B cell (primary cell): Measurements from ENCODE around the gene EXOC4. TPM values are rescaled to one million over a fixed set of nuclear protein-coding genes. Genes with fewer than 3 reads are reported as not detected.

Experiments used
- ATAC-seq: fragments of 200-7000 bp; cut with Tn5 transposase; one replicate; pipeline ENCODE4 v1.10.0; 2021; ENCODE audit warnings: low read depth, mild to moderate bottlenecking, moderate number of reproducible peaks, moderate library complexity
- CTCF ChIA-PET: fragments of 350-600 bp; sonication (Branson Sonifier 250); formaldehyde crosslinking; loops from one replicate; lab custom pipeline; 2021; ENCODE audit warnings: antibody characterized with exemption, inconsistent platforms; lab: Charles Lee
- POLR2A ChIA-PET: fragments of 350-600 bp; sonication (Branson Sonifier 250); formaldehyde crosslinking; loops from one replicate; lab custom pipeline; 2021; ENCODE audit warnings: antibody characterized with exemption; lab: Charles Lee
- DNase-seq: peaks from one replicate; pipeline ENCODE4 v3.0.0; 2013
- H2AFZ ChIP-seq: 2 replicates; pipeline ENCODE4 v1.6.1; 2012; ENCODE audit warnings: mild to moderate bottlenecking, low read depth, low read length; ENCODE audit not compliant: insufficient read depth, poor library complexity, severe bottlenecking
- H3K27ac ChIP-seq, 2 donors: 1 replicate in 1 of 2; 2 replicates in 1 of 2; pipeline ENCODE4 v1.5.1; 2012 to 2013; ENCODE audit warnings: low read length in 2 of 2, mild to moderate bottlenecking in 2 of 2, moderate library complexity in 1 of 2
- H3K27me3 ChIP-seq, 4 experiments: fragments of 200-600 bp in 1 of 4; sonication (generic) in 1 of 4; replicated peaks in 1 of 4; 1 replicate in 2 of 4; 2 replicates in 2 of 4; pipeline versions ENCODE4 v1.6.1 to v1.7.0; 2013 to 2016; ENCODE audit warnings: low read length in 3 of 4, mild to moderate bottlenecking in 2 of 4, mixed read lengths in 1 of 4, moderate library complexity in 1 of 4; ENCODE audit not compliant: insufficient read depth in 4 of 4, control insufficient read depth in 3 of 4; ENCODE audit errors: control extremely low read depth in 1 of 4
- H3K36me3 ChIP-seq, 2 experiments: replicated peaks in 1 of 2; 1 replicate in 1 of 2; 2 replicates in 1 of 2; pipeline versions ENCODE4 v1.6.1 to v1.7.1; 2013; ENCODE audit warnings: low read length in 1 of 2; ENCODE audit not compliant: insufficient read depth in 2 of 2, control insufficient read depth in 1 of 2; ENCODE audit errors: control extremely low read depth in 1 of 2, extremely low read depth in 1 of 2
- H3K4me1 ChIP-seq, 2 donors: fragments of 200-600 bp in 1 of 2; sonication (generic) in 1 of 2; 1 replicate in 1 of 2; 2 replicates in 1 of 2; pipeline versions ENCODE4 v1.5.1 to v1.6.1; 2013 to 2017; ENCODE audit warnings: low read length in 2 of 2; ENCODE audit not compliant: control insufficient read depth in 2 of 2, insufficient read depth in 2 of 2
- H3K4me2 ChIP-seq: replicated peaks from 2 replicates; pipeline ENCODE3; 2012; ENCODE audit warnings: mild to moderate bottlenecking, low read depth, low read length; ENCODE audit not compliant: poor library complexity, severe bottlenecking
- H3K4me3 ChIP-seq, 5 experiments: fragments of 200-600 bp in 1 of 5; sonication (generic) in 1 of 5; 1 replicate in 3 of 5; 2 replicates in 2 of 5; pipeline versions ENCODE4 v1.5.1 to v1.7.0; 2011 to 2016; ENCODE audit warnings: low read length in 4 of 5, mild to moderate bottlenecking in 4 of 5, low read depth in 2 of 5, control low read depth in 1 of 5, moderate library complexity in 1 of 5; ENCODE audit not compliant: insufficient read depth in 1 of 5; ENCODE audit errors: control extremely low read depth in 1 of 5, extremely low read depth in 1 of 5
- H3K79me2 ChIP-seq: fragments of 200-600 bp; sonication (generic); one replicate; pipeline ENCODE4 v1.6.0; 2016; ENCODE audit warnings: low read length; ENCODE audit not compliant: control insufficient read depth, insufficient read depth
- H3K9ac ChIP-seq: fragments of 200-600 bp; sonication (generic); 2 replicates; pipeline ENCODE4 v1.6.1; 2017; ENCODE audit warnings: mild to moderate bottlenecking, low read length, moderate library complexity
- H3K9me3 ChIP-seq, 3 donors: one replicate each; pipeline versions ENCODE4 v1.6.1 to v1.7.1; 2013; ENCODE audit warnings: low read length in 2 of 3; ENCODE audit not compliant: control insufficient read depth in 2 of 3, insufficient read depth in 1 of 3; ENCODE audit errors: control extremely low read depth in 1 of 3
- H4K20me1 ChIP-seq: 2 replicates; pipeline ENCODE4 v1.6.0; 2012; ENCODE audit warnings: mild to moderate bottlenecking, low read length; ENCODE audit not compliant: insufficient read depth, control insufficient read depth, poor library complexity, severe bottlenecking
- H3K27ac Mint-ChIP-seq: one replicate; pipeline ENCODE4 v1.8.0; 2021; ENCODE audit warnings: mixed read lengths
- H3K27me3 Mint-ChIP-seq: one replicate; pipeline ENCODE4 v1.8.0; 2021; ENCODE audit warnings: mixed read lengths
- H3K4me1 Mint-ChIP-seq: one replicate; pipeline ENCODE4 v1.8.0; 2021; ENCODE audit warnings: mixed read lengths
- H3K4me3 Mint-ChIP-seq: one replicate; pipeline ENCODE4 v1.8.0; 2021; ENCODE audit warnings: mixed read lengths
- H3K9me3 Mint-ChIP-seq: one replicate; pipeline ENCODE4 v1.8.0; 2022; ENCODE audit warnings: mixed read lengths; ENCODE audit not compliant: insufficient read depth
- EZH2 ChIP-seq: IDR thresholded peaks from 2 replicates; pipeline ENCODE4 v1.6.1; 2012; ENCODE audit warnings: borderline replicate concordance, low read depth, mild to moderate bottlenecking, moderate library complexity, low read length; ENCODE audit not compliant: insufficient read depth, poor library complexity, severe bottlenecking
- WGBS: methylation state at CpG from one replicate; pipeline ENCODE4 v1.1.5; 2013; ENCODE audit warnings: missing lambda C conversion rate; ENCODE audit not compliant: insufficient coverage; 5-methylcytosine and 5-hydroxymethylcytosine counted together
- intact Hi-C: fragments of 100-400 bp; cut with micrococcal nuclease; formaldehyde crosslinking; loops from one replicate; pipeline ENCODE4 v1.10.0; 2022
- polyA plus RNA-seq: library from polyadenylated mRNA; depleted of rRNA; stranded (reverse); fragments of >200 nt; gene quantifications from 2 replicates; pipeline ENCODE4 v1.2.3, GENCODE V29; 2012
- total RNA-seq, 2 donors: library from RNA; stranded (reverse); fragments of 120-200 nt in 1 of 2; gene quantifications; 1 replicate in 1 of 2; 2 replicates in 1 of 2; pipeline versions ENCODE4 v1.2.3 to v1.2.4, GENCODE V29; 2013 to 2022
- TF ChIP-seq, protein P1 (sequence below): fragments of 200-600 bp; IDR thresholded peaks from one replicate; pipeline ENCODE4 v1.8.0; 2022; ENCODE audit warnings: antibody characterized with exemption, mild to moderate bottlenecking

The EXOC4 gene
- total and polyA plus RNA-seq, 2 donors (not counting 1 experiment from before 2014, with no cell fraction given) = 16.7 to 135 TPM

DNA sequence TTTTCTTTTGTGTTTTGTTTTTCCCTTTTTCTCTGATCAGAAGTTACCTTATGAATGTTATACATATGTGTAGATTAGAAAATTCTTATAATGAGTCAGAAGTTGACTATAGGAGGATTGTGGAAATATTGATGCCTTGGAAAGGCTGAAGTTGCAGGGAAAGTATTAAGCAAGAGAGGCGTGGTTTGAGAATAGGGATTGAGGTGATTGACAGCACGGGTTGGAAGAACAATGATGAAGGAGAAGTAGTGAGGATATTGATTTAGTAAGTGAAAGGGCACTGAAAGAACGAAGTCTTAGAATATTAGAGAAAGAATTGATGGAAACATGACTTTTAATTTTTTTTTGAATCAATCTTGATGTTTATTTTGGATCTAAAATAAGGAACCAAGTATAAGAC lies 176.0 kb downstream of the EXOC4 start:
- no peaks in the 10 kb centered on the region for H3K9me3 Mint-ChIP-seq
- 100% methylated on average over 2 of the region's 3 CpGs for WGBS
- Histone ChIP-seq H3K27ac (no peak overlapping the region), H3K4me3 (no peak overlapping the region), H3K9ac (no peak overlapping the region), H3K36me3 (peaks cover 0 to 4% of the 10 kb centered on the region in 2 experiments), H3K79me2 (no peaks in the 10 kb centered on the region), H3K4me2 (no peak overlapping the region), H4K20me1 (no peaks in the 10 kb centered on the region), H3K4me1 (no peaks in the 10 kb centered on the region), H3K27me3 (no peaks in the 10 kb centered on the region), H3K9me3 (peaks cover 0 to 2% (median 0%) of the 10 kb centered on the region in 3 donors), H2AFZ (no peak overlapping the region)
- no peak for ATAC-seq
- H3K27ac Mint-ChIP-seq = no peak overlapping the region
- no peak for TF ChIP-seq EZH2
- TF ChIP-seq, protein P1, sequence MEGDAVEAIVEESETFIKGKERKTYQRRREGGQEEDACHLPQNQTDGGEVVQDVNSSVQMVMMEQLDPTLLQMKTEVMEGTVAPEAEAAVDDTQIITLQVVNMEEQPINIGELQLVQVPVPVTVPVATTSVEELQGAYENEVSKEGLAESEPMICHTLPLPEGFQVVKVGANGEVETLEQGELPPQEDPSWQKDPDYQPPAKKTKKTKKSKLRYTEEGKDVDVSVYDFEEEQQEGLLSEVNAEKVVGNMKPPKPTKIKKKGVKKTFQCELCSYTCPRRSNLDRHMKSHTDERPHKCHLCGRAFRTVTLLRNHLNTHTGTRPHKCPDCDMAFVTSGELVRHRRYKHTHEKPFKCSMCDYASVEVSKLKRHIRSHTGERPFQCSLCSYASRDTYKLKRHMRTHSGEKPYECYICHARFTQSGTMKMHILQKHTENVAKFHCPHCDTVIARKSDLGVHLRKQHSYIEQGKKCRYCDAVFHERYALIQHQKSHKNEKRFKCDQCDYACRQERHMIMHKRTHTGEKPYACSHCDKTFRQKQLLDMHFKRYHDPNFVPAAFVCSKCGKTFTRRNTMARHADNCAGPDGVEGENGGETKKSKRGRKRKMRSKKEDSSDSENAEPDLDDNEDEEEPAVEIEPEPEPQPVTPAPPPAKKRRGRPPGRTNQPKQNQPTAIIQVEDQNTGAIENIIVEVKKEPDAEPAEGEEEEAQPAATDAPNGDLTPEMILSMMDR = no peak
- ChIA-PET CTCF (no interaction called here), POLR2A (no interaction called here)
- H3K4me1 Mint-ChIP-seq = no peaks in the 10 kb centered on the region
- no peaks in the 10 kb centered on the region for H3K27me3 Mint-ChIP-seq
- intact Hi-C loops = no loop called here
- no peak for DNase-seq
- H3K4me3 Mint-ChIP-seq = no peak overlapping the region

DNA sequence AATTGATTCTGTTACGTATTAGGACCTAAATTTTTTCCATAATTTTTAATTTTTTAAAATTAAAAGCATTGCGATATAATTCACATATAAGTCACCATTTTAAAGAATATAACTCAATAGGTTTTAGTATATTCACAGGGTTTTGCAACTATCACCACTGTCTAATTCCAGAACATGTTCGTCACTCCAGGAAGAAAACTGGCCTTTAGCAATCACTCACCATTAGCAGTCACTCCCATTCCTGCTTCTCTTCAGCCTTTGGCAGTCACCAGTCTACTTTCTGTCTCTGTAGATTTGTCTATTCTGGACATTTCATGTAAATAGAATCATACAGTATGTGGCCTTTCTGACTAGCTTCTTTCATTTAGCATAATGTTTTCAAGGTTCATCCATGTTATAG lies 176.5 kb downstream of the EXOC4 start:
- WGBS = no CpG with 5 or more reads among the region's 3 CpGs
- Histone ChIP-seq H3K27ac (no peak overlapping the region), H3K4me2 (no peak overlapping the region), H3K4me1 (no peaks in the 10 kb centered on the region), H2AFZ (no peak overlapping the region), H3K4me3 (no peak overlapping the region), H3K79me2 (no peaks in the 10 kb centered on the region), H4K20me1 (no peaks in the 10 kb centered on the region), H3K36me3 (peaks cover 0 to 4% of the 10 kb centered on the region in 2 experiments), H3K9me3 (no peaks in the 10 kb centered on the region), H3K9ac (no peak overlapping the region), H3K27me3 (no peaks in the 10 kb centered on the region)
- H3K9me3 Mint-ChIP-seq = no peaks in the 10 kb centered on the region
- H3K4me1 Mint-ChIP-seq = peaks cover 3% of the 10 kb centered on the region
- DNase-seq (no peak), ATAC-seq (no peak)
- POLR2A ChIA-PET = no interaction called here
- no peak overlapping the region for H3K27ac Mint-ChIP-seq
- TF ChIP-seq, protein P1 = no peak
- no peak for TF ChIP-seq EZH2
- CTCF ChIA-PET = no interaction called here
- no peaks in the 10 kb centered on the region for H3K27me3 Mint-ChIP-seq
- H3K4me3 Mint-ChIP-seq = no peak overlapping the region
- intact Hi-C loops = no loop called here
